ENCODE measurements around the gene SUGCT.

SUGCT gene

DNA sequence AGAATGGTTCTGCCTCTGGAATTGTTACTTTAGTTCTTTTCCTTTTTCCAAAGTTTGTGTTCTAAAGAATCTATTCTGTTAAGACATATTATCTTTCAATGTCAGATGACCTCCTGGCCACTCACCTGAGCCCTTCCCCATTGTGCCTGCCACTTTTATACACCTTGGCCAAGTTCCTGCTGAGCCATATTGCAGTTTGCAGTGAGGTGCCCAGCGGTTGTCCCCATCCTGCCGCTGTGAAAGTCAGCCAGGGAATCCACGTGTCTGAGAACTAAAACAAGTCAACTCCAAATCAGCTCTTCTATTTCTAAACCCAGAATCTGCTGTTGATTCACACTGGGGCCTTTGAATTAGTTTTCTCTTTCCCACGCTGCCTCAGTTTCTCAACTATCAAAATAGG lies 641.1 kb downstream of the SUGCT start:
- in situ Hi-C loops (cut with HindIII; ENCODE audit: low pct_ligation_motif_present, low sequenced_read_pairs): no loop called here

DNA sequence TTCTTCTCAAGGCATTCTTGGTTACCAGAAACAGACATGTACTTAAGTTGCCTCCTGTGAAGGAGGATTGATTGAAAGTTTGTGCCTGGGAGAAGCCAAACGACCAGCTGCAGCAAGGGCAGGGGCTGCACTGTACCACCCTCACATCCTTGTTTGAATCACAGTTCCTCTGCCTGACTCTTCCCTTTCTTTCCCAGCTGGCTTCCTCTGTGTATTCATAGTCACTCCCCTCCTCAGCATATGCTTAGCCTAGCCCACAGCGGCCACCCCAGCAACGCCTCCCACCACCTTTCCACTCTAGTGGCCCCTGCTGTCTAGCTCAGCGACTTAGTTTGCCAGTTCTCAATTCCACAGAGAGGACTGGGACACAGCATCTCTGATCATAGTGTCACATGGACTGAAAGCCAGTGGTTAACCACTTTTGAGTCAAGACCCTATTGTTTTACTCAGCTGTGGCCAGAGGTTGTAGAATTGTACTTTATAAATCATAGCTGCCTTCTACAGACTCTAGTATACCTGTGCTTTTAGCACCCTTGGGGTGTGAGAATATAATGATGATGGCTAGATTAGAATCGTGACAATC lies 643.0 kb downstream of the SUGCT start:
- Histone ChIP-seq H3K27me3 (replicated peaks) (no peaks in the 10 kb centered on the region), H3K4me3 (ENCODE audit: low read depth, low read length) (no peak overlapping the region), H3K27ac (no peak overlapping the region), H3K36me3 (replicated peaks) (no peaks in the 10 kb centered on the region)
- in situ Hi-C loops (cut with HindIII; ENCODE audit: low pct_ligation_motif_present, low sequenced_read_pairs): no loop called here
- TF ChIP-seq CTCF (IDR thresholded peaks at IDR 0.05; ENCODE audit: low read depth, low read length, missing control alignments): no peak
- no peak for DNase-seq

More for the DNA sequence above, 641.1 kb downstream of the SUGCT start:
- Histone ChIP-seq H3K4me3 (ENCODE audit: low read depth, low read length) (no peak overlapping the region), H3K27me3 (replicated peaks) (no peaks in the 10 kb centered on the region), H3K36me3 (replicated peaks) (no peaks in the 10 kb centered on the region), H3K27ac (no peak overlapping the region)
- TF ChIP-seq CTCF (IDR thresholded peaks at IDR 0.05; ENCODE audit: low read depth, low read length, missing control alignments): no peak
- DNase-seq: no peak

DNA sequence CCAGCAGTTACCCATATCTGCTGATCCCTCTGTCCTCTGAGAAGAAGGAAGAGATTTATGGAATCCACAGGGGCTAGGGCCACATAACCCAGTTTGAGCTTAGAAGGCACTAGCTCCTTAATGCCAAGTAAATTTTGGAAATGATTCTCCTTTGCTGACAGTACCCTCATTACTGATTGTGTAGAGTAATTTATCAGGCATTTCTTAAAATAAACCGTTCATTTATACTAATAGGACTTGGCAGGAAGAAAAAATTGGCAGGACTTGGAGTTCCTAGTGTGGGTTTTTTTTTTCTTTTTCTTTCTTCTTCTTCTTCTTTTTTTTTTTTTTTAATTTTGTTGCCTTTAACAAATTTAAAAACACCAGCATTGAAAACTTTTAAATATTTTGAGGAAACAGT lies 645.7 kb downstream of the SUGCT start:
- H3K27ac ChIP-seq: no peak overlapping the region
- no peak for TF ChIP-seq CTCF (IDR thresholded peaks at IDR 0.05; ENCODE audit: low read depth, low read length, missing control alignments)
- H3K27me3 ChIP-seq (replicated peaks): no peaks in the 10 kb centered on the region
- DNase-seq: no peak
- in situ Hi-C loops (cut with HindIII; ENCODE audit: low pct_ligation_motif_present, low sequenced_read_pairs): no loop called here
- H3K36me3 ChIP-seq (replicated peaks): no peaks in the 10 kb centered on the region
- no peak overlapping the region for H3K4me3 ChIP-seq (ENCODE audit: low read depth, low read length)

- no peaks in the 10 kb centered on the region for H3K36me3 ChIP-seq (replicated peaks)
- in situ Hi-C loops (cut with HindIII; ENCODE audit: low pct_ligation_motif_present, low sequenced_read_pairs): no loop called here
- no peak overlapping the region for H3K27ac ChIP-seq
- DNase-seq: peak; percentile 23
- no peak overlapping the region for H3K4me3 ChIP-seq (ENCODE audit: low read depth, low read length)
- no peaks in the 10 kb centered on the region for H3K27me3 ChIP-seq (replicated peaks)
- TF ChIP-seq CTCF (IDR thresholded peaks at IDR 0.05; ENCODE audit: low read depth, low read length, missing control alignments): no peak
Observed at GRCh38 chr7:40782836-40783235, 648.0 kb downstream of the SUGCT start.

- Histone ChIP-seq H3K27me3 (replicated peaks) (no peaks in the 10 kb centered on the region), H3K27ac (no peak overlapping the region), H3K36me3 (replicated peaks) (no peaks in the 10 kb centered on the region), H3K4me3 (ENCODE audit: low read depth, low read length) (no peak overlapping the region)
- TF ChIP-seq CTCF (IDR thresholded peaks at IDR 0.05; ENCODE audit: low read depth, low read length, missing control alignments): no peak
- DNase-seq: no peak
- in situ Hi-C loops (cut with HindIII; ENCODE audit: low pct_ligation_motif_present, low sequenced_read_pairs): no loop called here
Observed at GRCh38 chr7:40784176-40784575, 649.4 kb downstream of the SUGCT start.

DNA sequence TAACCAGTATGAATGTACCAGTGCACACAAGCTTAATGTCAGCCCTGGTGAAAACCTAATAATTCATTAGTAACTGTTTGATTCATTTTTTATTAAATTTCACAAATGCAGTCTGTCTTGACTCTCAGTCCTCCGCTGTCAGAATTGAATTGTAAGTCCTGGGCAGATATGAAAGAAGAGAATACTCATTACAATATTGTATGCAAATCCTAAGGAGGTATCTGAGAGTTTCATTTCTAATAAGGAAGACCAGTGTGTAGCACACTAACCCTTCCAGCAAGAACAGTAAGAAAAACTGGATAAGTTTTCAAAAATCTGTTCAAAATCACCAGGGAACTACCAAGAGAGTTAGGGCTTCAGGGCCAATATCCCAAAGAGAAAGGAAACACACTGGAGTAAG lies 652.1 kb downstream of the SUGCT start:
- H3K27me3 ChIP-seq (replicated peaks): no peaks in the 10 kb centered on the region
- TF ChIP-seq CTCF (IDR thresholded peaks at IDR 0.05; ENCODE audit: low read depth, low read length, missing control alignments): no peak
- no peaks in the 10 kb centered on the region for H3K36me3 ChIP-seq (replicated peaks)
- no peak overlapping the region for H3K27ac ChIP-seq
- no peak for DNase-seq
- in situ Hi-C loops (cut with HindIII; ENCODE audit: low pct_ligation_motif_present, low sequenced_read_pairs): no loop called here
- no peak overlapping the region for H3K4me3 ChIP-seq (ENCODE audit: low read depth, low read length)
